AG04449 (cell line): ENCODE data around the gene ARV1.

Experiments used
- CTCF ChIA-PET: fragments of 350-600 bp; formaldehyde crosslinking; extraction: SDS; loops from one replicate; lab custom pipeline; 2021; ENCODE audit warnings: antibody characterized with exemption; lab: Yijun Ruan, JAX
- POLR2A ChIA-PET: fragments of 400-600, 350-600 bp; formaldehyde crosslinking; extraction: SDS; loops from one replicate; lab custom pipeline; 2020; ENCODE audit warnings: antibody characterized with exemption, inconsistent platforms; lab: Yijun Ruan, JAX
- DNase-seq: peaks from one replicate; pipeline ENCODE4 v3.0.0-alpha.2; 2010; ENCODE audit warnings: low read depth, low spot score
- H3K4me3 ChIP-seq: 2 replicates; pipeline ENCODE4 v1.5.1; 2011; ENCODE audit warnings: low read depth, mild to moderate bottlenecking, control low read depth, low read length
- CTCF ChIP-seq: IDR thresholded peaks from one replicate; pipeline ENCODE4 v1.5.1; 2011; ENCODE audit warnings: mild to moderate bottlenecking, moderate library complexity, low read length, control low read depth, inconsistent platforms; ENCODE audit not compliant: insufficient read depth; ENCODE audit errors: missing control alignments

Gene ARV1

GRCh38 chr1:230971771-230972170 is 7.1 kb upstream of the ARV1 start:
- TF ChIP-seq CTCF = no peak
- no peak overlapping the region for H3K4me3 ChIP-seq
- POLR2A ChIA-PET = interaction anchor here (1.2 kb wide), 1 partner anchor 37 kb away, joined by 3 read pairs; no protein-coding TSS in a partner anchor
- CTCF ChIA-PET = no interaction called here
- DNase-seq = no peak

- ChIA-PET CTCF (interaction anchor here (1.4 kb wide), 1 partner anchor 174 kb away, joined by 3 read pairs; no protein-coding TSS in a partner anchor), POLR2A (no interaction called here)
- H3K4me3 ChIP-seq = no peak overlapping the region
- no peak for DNase-seq
- TF ChIP-seq CTCF = no peak
These were observed 6.0 kb upstream of the ARV1 start for GRCh38 chr1:230972855-230973271.

- ChIA-PET CTCF (interaction anchor here (1.6 to 1.7 kb wide), 2 partner anchors 15 to 235 kb away, joined by 4 to 5 read pairs; no protein-coding TSS in a partner anchor), POLR2A (no interaction called here)
- TF ChIP-seq CTCF = no peak
- H3K4me3 ChIP-seq = no peak overlapping the region
- no peak for DNase-seq
These were observed 3.3 kb upstream of the ARV1 start for GRCh38 chr1:230975636-230976035.

GRCh38 chr1:230976360-230976759 is 2.5 kb upstream of the ARV1 start:
- TF ChIP-seq CTCF = no peak
- POLR2A ChIA-PET = no interaction called here
- CTCF ChIA-PET = interaction anchor here (1.3 to 3.2 kb wide), 3 partner anchors 14 to 235 kb away, joined by 3 to 14 read pairs (median 5); no protein-coding TSS in a partner anchor
- no peak for DNase-seq
- no peak overlapping the region for H3K4me3 ChIP-seq

- DNase-seq = no peak
- H3K4me3 ChIP-seq = no peak overlapping the region; the same call in 1 of the 2 replicates
- ChIA-PET POLR2A (no interaction called here), CTCF (interaction anchor here (1.3 to 3.2 kb wide), 3 partner anchors 13 to 234 kb away, joined by 3 to 14 read pairs (median 5); no protein-coding TSS in a partner anchor)
- TF ChIP-seq CTCF = no peak
These were observed 1.8 kb upstream of the ARV1 start for GRCh38 chr1:230976825-230977747.
